Measurements from ENCODE around the gene EIF4H.
A peak's percentile ranks its signal among the peaks of the same experiment; 100 is the strongest.

EIF4H gene

DNA sequence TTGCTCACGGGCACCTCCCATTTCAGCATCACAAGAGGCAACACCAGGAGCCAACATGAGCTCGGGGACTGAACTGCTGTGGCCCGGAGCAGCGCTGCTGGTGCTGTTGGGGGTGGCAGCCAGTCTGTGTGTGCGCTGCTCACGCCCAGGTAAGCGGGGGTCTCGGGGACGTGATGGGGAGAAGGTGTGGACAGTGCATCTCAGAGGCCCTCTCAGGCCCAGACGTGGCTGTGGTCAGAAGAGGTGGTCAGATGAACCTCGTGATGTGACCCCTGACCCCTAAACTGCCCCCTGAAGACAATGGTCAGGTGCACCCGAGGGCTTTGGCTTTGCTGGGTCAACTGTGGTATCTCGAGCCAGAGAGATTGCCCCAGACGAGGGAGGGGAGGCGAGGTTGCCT is 41.8 kb downstream of the EIF4H start:
- TF ChIP-seq, protein P1, sequence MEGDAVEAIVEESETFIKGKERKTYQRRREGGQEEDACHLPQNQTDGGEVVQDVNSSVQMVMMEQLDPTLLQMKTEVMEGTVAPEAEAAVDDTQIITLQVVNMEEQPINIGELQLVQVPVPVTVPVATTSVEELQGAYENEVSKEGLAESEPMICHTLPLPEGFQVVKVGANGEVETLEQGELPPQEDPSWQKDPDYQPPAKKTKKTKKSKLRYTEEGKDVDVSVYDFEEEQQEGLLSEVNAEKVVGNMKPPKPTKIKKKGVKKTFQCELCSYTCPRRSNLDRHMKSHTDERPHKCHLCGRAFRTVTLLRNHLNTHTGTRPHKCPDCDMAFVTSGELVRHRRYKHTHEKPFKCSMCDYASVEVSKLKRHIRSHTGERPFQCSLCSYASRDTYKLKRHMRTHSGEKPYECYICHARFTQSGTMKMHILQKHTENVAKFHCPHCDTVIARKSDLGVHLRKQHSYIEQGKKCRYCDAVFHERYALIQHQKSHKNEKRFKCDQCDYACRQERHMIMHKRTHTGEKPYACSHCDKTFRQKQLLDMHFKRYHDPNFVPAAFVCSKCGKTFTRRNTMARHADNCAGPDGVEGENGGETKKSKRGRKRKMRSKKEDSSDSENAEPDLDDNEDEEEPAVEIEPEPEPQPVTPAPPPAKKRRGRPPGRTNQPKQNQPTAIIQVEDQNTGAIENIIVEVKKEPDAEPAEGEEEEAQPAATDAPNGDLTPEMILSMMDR (conservative IDR thresholded peaks at IDR 0.05; ENCODE audit: low read depth): no peak
- no peak for DNase-seq (ENCODE audit: low spot score)
- ChIA-PET CTCF (interaction anchor here (0.5 kb wide), 1 partner anchor 185 kb away, joined by 3 read pairs; no protein-coding TSS in a partner anchor), POLR2A (ENCODE audit: low non-redundant PET) (no interaction called here)
- H3K27ac ChIP-seq: no peak overlapping the region

DNA sequence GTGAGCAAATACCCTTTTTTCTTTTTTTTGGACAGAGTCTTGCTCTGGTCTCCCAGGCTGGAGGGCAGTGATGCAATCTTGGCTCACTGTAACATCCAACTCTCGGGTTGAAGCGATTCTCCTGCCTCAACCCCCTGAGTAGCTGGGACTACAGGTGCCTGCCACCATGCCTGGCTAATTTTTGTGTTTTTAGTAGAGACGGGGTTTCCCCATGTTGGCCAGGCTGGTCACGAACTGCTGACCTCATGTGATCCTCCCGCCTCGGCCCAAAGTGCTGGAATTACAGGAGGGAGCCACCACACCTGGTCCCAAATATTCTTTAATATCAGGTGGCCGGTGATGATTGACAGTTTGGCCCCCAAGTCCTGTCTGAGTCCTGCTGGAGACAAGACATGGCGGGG is 42.2 kb downstream of the EIF4H start:
- peak overlapping the region; percentile 15; the same call in 1 of the 2 replicates for H3K27ac ChIP-seq
- DNase-seq (ENCODE audit: low spot score): no peak
- POLR2A ChIA-PET (ENCODE audit: low non-redundant PET): no interaction called here
- CTCF ChIA-PET: interaction anchor here (0.5 to 0.6 kb wide), 2 partner anchors 18 to 184 kb away, joined by 3 to 5 read pairs; no protein-coding TSS in a partner anchor
- TF ChIP-seq, protein P1 (conservative IDR thresholded peaks at IDR 0.05; ENCODE audit: low read depth): no peak

DNA sequence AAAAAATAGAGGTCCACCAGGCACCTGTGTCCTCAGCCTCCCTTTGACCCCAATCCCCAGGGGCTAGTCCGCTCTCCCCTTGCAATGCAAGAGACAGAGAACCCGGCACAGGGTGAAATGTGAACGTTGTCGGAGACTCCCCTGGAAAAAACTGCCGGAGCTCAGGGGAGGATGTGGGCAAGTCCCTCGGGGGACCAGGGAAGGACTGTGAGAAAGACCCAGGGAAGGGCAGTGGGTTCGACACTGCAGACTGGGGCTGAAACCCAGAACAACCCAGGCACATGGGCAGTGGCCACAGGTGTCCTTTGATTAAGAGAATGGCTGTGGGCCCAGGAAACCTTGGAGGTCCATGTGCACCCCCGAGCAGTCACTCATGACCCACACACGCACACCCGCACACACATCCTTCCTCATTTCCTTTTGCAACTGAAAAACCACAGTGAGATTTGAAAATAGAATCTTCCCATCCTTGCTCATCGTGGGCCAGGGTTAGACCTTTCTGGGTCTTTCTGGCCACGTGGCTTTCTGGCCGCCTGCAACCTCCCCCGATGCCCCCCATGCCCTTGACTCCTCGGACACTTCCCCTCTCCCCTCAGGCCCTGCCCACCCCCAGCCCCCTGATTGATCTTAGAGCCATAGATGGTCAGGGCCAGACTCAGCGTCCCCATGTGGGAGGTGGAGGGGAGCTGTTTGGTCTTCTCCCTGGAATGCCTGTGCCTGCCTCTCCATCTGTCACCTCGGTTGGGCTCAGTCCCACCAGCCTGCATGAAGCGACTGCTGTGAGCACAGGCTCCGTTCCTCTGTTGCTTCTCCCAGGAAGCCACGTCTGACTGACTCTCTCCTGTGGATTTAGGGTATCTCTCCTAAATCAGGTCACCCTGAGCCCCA is 43.5 kb downstream of the EIF4H start:
- H3K27ac ChIP-seq: peak overlapping the region; percentile 15; the same call in 1 of the 2 replicates
- ChIA-PET CTCF (interaction anchor here (1.2 kb wide), 1 partner anchor 11 kb away, joined by 4 read pairs; no protein-coding TSS in a partner anchor), POLR2A (ENCODE audit: low non-redundant PET) (interaction anchor here (0.9 kb wide), 1 partner anchor 183 kb away, joined by 3 read pairs; no protein-coding TSS in a partner anchor)
- TF ChIP-seq, protein P1 (conservative IDR thresholded peaks at IDR 0.05; ENCODE audit: low read depth): no peak
- no peak for DNase-seq (ENCODE audit: low spot score)

DNA sequence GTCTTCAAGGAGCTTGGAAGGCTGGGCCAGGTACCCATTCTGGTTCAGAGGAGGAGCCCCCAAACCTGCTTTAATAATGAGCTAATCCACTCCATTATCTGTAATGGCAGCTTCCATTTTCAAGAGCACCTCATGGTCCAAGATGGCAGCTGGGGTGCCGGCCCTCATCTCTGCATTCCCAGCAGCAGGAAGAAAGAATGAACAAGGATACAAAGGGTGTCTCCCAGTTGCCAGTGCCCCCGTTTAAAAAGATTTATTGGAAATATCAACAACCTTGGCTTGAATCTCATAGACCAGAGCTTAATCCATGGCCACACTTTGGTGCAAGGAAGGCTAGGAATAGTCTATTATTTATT is 44.2 kb downstream of the EIF4H start:
- POLR2A ChIA-PET (ENCODE audit: low non-redundant PET): interaction anchor here (0.9 kb wide), 1 partner anchor 182 kb away, joined by 3 read pairs; no protein-coding TSS in a partner anchor
- DNase-seq (ENCODE audit: low spot score): no peak
- CTCF ChIA-PET: interaction anchor here (1.2 kb wide), 1 partner anchor 12 kb away, joined by 4 read pairs; no protein-coding TSS in a partner anchor
- TF ChIP-seq, protein P1 (conservative IDR thresholded peaks at IDR 0.05; ENCODE audit: low read depth): no peak
- no peak overlapping the region for H3K27ac ChIP-seq

GRCh38 chr7:74219416-74219815 is 45.3 kb downstream of the EIF4H start:
- ChIA-PET CTCF (no interaction called here), POLR2A (ENCODE audit: low non-redundant PET) (no interaction called here)
- no peak for DNase-seq (ENCODE audit: low spot score)
- H3K27ac ChIP-seq: peak overlapping the region; percentile 41
- TF ChIP-seq, protein P1 (conservative IDR thresholded peaks at IDR 0.05; ENCODE audit: low read depth): no peak

- TF ChIP-seq, protein P1 (conservative IDR thresholded peaks at IDR 0.05; ENCODE audit: low read depth): no peak
- CTCF ChIA-PET: interaction anchor here (0.5 to 1.1 kb wide), 2 partner anchors 13 to 400 kb away, joined by 3 read pairs; no protein-coding TSS in a partner anchor
- POLR2A ChIA-PET (ENCODE audit: low non-redundant PET): no interaction called here
- DNase-seq (ENCODE audit: low spot score): no peak
- peak overlapping the region; percentile 41 for H3K27ac ChIP-seq
Observed at GRCh38 chr7:74220229-74220628, 46.1 kb downstream of the EIF4H start.

Data from RWPE1 (cell line).